ENCODE data around the gene TOMM40L.
A peak's percentile ranks its signal among the peaks of the same experiment; 100 is the strongest.

Gene TOMM40L

GRCh38 chr1:161177936-161178244 is 48.0 kb upstream of the TOMM40L start:
- H4K20me1 ChIP-seq (ENCODE audit: insufficient read depth, low read length): no peaks in the 10 kb centered on the region
- no peaks in the 10 kb centered on the region for H3K79me2 ChIP-seq (ENCODE audit: insufficient read depth, low read length)
- H3K9me2 ChIP-seq (ENCODE audit: low read depth, low read length): no peaks in the 10 kb centered on the region
- peaks cover 36% of the 10 kb centered on the region for H3K4me1 ChIP-seq (ENCODE audit: insufficient read depth, low read length, severe bottlenecking)
- no peaks in the 10 kb centered on the region for H3K27me3 ChIP-seq (ENCODE audit: insufficient read depth, low read length)
- TF ChIP-seq EZH2 (IDR thresholded peaks at IDR 0.05; ENCODE audit: borderline replicate concordance, low read length): no peak
- TF ChIP-seq CTCF (IDR thresholded peaks at IDR 0.05; ENCODE audit: low read length): no peak
- H3K36me3 ChIP-seq (ENCODE audit: insufficient read depth, low read length): peaks cover 25% of the 10 kb centered on the region
- H3K4me3 ChIP-seq (ENCODE audit: low read depth, low read length, poor library complexity, severe bottlenecking): peak overlapping the region; percentile 74
- H3K4me2 ChIP-seq (ENCODE audit: low read length): peak overlapping the region; percentile 97
- peak overlapping the region; percentile 83 for H3K27ac ChIP-seq (ENCODE audit: low read depth, low read length, poor library complexity, severe bottlenecking)
- H2AFZ ChIP-seq (ENCODE audit: low read length): peak overlapping the region; percentile 87; the same call in 1 of the 2 replicates
- H3K9me3 ChIP-seq (ENCODE audit: low read length): no peaks in the 10 kb centered on the region
- peak overlapping the region; percentile 70 for H3K9ac ChIP-seq (ENCODE audit: low read length)
- H3F3A ChIP-seq (ENCODE audit: insufficient read depth, low read length): no peaks in the 10 kb centered on the region

GRCh38 chr1:161179698-161180097 is 46.2 kb upstream of the TOMM40L start:
- Histone ChIP-seq H3K36me3 (ENCODE audit: insufficient read depth, low read length) (peaks cover 7% of the 10 kb centered on the region), H3K27ac (ENCODE audit: low read depth, low read length, poor library complexity, severe bottlenecking) (no peak overlapping the region), H3K4me1 (ENCODE audit: insufficient read depth, low read length, severe bottlenecking) (peaks cover 43% of the 10 kb centered on the region), H4K20me1 (ENCODE audit: insufficient read depth, low read length) (no peaks in the 10 kb centered on the region), H3K9ac (ENCODE audit: low read length) (no peak overlapping the region), H3K4me2 (ENCODE audit: low read length) (no peak overlapping the region), H3K9me3 (ENCODE audit: low read length) (no peaks in the 10 kb centered on the region), H2AFZ (ENCODE audit: low read length) (no peak overlapping the region), H3K9me2 (ENCODE audit: low read depth, low read length) (no peaks in the 10 kb centered on the region), H3K79me2 (ENCODE audit: insufficient read depth, low read length) (no peaks in the 10 kb centered on the region), H3K27me3 (ENCODE audit: insufficient read depth, low read length) (no peaks in the 10 kb centered on the region), H3K4me3 (ENCODE audit: low read depth, low read length, poor library complexity, severe bottlenecking) (no peak overlapping the region), H3F3A (ENCODE audit: insufficient read depth, low read length) (no peaks in the 10 kb centered on the region)
- TF ChIP-seq EZH2 (IDR thresholded peaks at IDR 0.05; ENCODE audit: borderline replicate concordance, low read length) (no peak), CTCF (IDR thresholded peaks at IDR 0.05; ENCODE audit: low read length) (no peak)

- H3K27me3 ChIP-seq (ENCODE audit: insufficient read depth, low read length): no peaks in the 10 kb centered on the region
- peak; percentile 45; the same call in 1 of the 2 replicates for TF ChIP-seq CTCF (IDR thresholded peaks at IDR 0.05; ENCODE audit: low read length)
- no peak for TF ChIP-seq EZH2 (IDR thresholded peaks at IDR 0.05; ENCODE audit: borderline replicate concordance, low read length)
- no peak overlapping the region for H3K9ac ChIP-seq (ENCODE audit: low read length)
- no peaks in the 10 kb centered on the region for H3F3A ChIP-seq (ENCODE audit: insufficient read depth, low read length)
- no peaks in the 10 kb centered on the region for H4K20me1 ChIP-seq (ENCODE audit: insufficient read depth, low read length)
- H3K27ac ChIP-seq (ENCODE audit: low read depth, low read length, poor library complexity, severe bottlenecking): no peak overlapping the region
- no peaks in the 10 kb centered on the region for H3K9me2 ChIP-seq (ENCODE audit: low read depth, low read length)
- H3K79me2 ChIP-seq (ENCODE audit: insufficient read depth, low read length): no peaks in the 10 kb centered on the region
- H3K4me1 ChIP-seq (ENCODE audit: insufficient read depth, low read length, severe bottlenecking): peaks cover 45% of the 10 kb centered on the region
- no peak overlapping the region for H2AFZ ChIP-seq (ENCODE audit: low read length)
- H3K4me2 ChIP-seq (ENCODE audit: low read length): no peak overlapping the region
- H3K36me3 ChIP-seq (ENCODE audit: insufficient read depth, low read length): no peaks in the 10 kb centered on the region
- no peak overlapping the region for H3K4me3 ChIP-seq (ENCODE audit: low read depth, low read length, poor library complexity, severe bottlenecking)
- no peaks in the 10 kb centered on the region for H3K9me3 ChIP-seq (ENCODE audit: low read length)
These were observed 45.2 kb upstream of the TOMM40L start for GRCh38 chr1:161180639-161181038.
